GM10266 (cell line): ENCODE results near the gene SYNGR2.

Experiments
- DNase-seq: peaks from one replicate; pipeline ENCODE4 v3.0.0; 2012; ENCODE audit errors: extremely low spot score
- TF ChIP-seq, protein P1 (sequence below): IDR thresholded peaks from 2 replicates; pipeline ENCODE4 v1.5.1; 2012; ENCODE audit warnings: mild to moderate bottlenecking, low read depth; ENCODE audit not compliant: control insufficient read depth, insufficient read depth; ENCODE audit errors: missing control alignments

Gene SYNGR2

DNA sequence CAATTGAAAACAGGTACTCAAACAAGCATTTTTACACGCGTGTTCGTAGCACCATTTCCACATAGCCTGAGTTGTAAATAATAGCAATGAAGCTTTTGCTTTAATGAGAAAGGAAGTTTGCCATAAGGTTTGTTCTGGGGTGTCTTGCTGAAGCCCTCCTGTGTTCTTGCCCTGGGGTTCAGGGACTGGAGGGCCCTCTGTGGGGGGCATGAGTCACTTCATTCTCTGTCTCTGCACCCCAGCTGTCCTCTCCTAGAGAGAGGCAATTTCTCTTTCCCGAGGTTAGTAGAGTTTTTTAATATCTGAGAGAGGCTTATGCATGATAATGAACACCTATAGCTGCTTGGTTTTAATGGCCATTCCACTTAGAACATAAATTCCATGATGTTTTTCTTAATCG is 28.3 kb downstream of the SYNGR2 start:
- no peak for DNase-seq
- TF ChIP-seq, protein P1, sequence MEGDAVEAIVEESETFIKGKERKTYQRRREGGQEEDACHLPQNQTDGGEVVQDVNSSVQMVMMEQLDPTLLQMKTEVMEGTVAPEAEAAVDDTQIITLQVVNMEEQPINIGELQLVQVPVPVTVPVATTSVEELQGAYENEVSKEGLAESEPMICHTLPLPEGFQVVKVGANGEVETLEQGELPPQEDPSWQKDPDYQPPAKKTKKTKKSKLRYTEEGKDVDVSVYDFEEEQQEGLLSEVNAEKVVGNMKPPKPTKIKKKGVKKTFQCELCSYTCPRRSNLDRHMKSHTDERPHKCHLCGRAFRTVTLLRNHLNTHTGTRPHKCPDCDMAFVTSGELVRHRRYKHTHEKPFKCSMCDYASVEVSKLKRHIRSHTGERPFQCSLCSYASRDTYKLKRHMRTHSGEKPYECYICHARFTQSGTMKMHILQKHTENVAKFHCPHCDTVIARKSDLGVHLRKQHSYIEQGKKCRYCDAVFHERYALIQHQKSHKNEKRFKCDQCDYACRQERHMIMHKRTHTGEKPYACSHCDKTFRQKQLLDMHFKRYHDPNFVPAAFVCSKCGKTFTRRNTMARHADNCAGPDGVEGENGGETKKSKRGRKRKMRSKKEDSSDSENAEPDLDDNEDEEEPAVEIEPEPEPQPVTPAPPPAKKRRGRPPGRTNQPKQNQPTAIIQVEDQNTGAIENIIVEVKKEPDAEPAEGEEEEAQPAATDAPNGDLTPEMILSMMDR, result no peak

GRCh38 chr17:78197147-78197832 is 28.9 kb downstream of the SYNGR2 start:
- TF ChIP-seq, protein P1, result no peak
- DNase-seq, result no peak

DNA sequence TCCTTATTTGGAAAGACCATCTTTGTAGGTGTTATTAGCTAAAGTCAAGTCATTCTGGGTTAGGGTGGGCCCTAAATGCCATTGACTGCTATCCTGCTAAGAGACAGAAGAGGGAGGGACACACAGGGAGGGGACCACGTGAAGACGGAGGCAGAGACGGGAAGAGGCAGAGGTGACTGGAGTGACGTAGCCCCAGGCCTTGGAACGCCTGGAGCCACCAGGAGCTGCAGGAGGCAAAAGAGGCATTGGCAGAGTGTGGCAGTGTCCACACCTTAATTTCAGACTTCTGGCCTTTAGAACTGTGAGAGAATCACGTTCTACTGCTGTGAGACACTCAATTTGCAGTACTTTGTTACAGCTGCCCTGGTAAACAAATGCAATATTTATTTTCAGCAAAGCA is 32.1 kb downstream of the SYNGR2 start:
- DNase-seq, result no peak
- TF ChIP-seq, protein P1, result no peak

- DNase-seq, result no peak
- TF ChIP-seq, protein P1, result no peak
Measured at GRCh38 chr17:78202666-78203065, 34.3 kb downstream of the SYNGR2 start.

DNA sequence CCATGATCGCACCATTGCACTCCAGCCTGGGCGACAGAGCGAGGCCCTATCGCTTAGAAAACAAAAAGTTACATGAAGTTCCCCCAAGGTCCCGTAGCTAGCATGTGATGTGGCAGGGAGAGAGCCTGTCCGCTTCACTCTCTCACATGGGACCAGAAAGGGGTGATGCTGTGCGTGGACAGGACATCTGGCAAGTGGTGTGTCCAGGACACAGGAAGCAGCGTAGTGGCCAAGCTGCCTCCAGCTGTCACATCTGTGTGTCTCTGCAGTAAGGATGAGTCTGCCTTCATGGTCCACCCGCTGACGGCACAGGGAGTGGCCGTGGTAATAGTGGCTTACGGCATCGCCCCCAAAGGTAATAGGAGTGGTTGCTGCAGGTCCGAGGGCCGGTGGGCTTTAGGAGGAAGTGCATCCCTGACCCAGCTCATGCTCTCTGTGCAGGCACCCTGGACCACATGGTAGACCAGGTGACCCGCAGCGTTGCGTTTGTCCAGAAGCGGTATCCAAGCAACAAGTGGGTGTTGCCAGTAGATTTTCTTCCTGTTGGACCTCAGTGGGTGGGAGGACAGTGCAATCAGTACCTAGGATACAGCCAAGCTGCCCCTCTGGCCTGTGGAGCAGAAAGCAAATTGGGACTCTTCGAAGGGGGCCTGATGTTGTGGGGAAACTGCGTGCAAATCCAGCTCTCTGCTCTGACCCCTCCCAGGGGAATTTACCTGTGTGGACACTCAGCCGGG is 36.2 kb downstream of the SYNGR2 start:
- TF ChIP-seq, protein P1, result no peak
- no peak for DNase-seq

DNA sequence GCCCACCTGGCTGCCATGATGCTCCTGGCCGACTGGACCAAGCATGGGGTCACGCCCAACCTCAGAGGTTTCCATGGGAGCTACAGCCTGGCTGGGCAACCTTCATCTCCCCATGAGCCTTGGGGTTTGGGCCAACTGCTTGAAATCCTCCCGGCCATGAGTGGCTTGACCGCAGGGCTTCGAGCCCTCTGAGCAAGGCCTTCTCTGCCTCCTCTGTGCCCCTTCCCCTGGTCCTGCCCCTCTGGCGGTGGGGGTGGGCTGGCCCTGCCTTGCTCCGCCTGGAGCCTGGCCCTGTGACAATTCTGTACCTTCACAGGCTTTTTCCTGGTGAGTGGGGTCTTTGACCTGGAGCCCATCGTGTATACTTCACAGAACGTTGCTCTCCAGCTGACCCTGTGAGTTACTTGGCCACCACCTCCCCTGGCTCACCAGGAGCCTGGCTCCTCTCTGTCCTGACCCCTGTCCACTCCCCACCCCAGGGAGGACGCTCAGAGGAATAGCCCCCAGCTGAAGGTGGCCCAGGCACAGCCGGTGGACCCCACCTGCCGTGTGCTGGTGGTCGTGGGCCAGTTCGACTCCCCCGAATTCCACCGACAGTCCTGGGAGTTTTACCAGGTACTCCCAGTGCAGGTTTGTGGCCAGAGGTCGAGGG is 36.9 kb downstream of the SYNGR2 start:
- TF ChIP-seq, protein P1, result no peak
- no peak for DNase-seq

DNA sequence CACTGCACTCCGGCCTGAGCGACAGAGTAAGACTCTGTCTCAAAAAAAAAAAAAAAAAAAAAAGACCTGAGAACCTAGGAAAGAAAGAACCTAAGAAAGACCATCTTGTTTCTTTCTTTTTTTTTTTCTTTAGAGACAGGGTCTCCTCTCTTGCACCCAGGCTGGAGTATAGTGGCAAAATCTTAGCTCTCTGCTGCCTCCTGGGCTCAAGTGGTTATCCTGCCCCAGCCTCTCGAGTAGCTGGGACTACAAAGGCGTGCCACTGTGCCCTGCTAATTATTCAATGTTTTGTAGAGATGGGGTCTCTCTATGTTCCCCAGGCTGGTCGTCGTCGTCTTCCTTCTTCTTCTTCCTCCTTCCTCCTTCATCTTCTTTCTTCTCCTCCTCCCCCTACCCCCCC is 37.9 kb downstream of the SYNGR2 start:
- no peak for DNase-seq
- TF ChIP-seq, protein P1, result no peak
